Gastrocnemius medialis (tissue), 4 donors: ENCODE measurements around the gene EFCAB10.

Experiments used
- CTCF ChIP-seq, 5 experiments: fragments of 450-650 bp in 3 of 5; fragments of 200-600 bp in 2 of 5; sonication (generic) in 2 of 5; IDR thresholded peaks in 4 of 5; conservative IDR thresholded peaks in 1 of 5; 1 replicate in 4 of 5; 2 replicates in 1 of 5; pipeline ENCODE4 v1.5.1; 2016 to 2019; ENCODE audit warnings: antibody characterized with exemption in 5 of 5, mild to moderate bottlenecking in 3 of 5, moderate library complexity in 3 of 5
- POLR2A ChIP-seq, 2 donors: fragments of 450-650 bp; IDR thresholded peaks; one replicate each; pipeline ENCODE4 v1.6.1; 2017; ENCODE audit warnings: antibody characterized with exemption in 2 of 2, mild to moderate bottlenecking in 2 of 2, moderate library complexity in 2 of 2

DNA sequence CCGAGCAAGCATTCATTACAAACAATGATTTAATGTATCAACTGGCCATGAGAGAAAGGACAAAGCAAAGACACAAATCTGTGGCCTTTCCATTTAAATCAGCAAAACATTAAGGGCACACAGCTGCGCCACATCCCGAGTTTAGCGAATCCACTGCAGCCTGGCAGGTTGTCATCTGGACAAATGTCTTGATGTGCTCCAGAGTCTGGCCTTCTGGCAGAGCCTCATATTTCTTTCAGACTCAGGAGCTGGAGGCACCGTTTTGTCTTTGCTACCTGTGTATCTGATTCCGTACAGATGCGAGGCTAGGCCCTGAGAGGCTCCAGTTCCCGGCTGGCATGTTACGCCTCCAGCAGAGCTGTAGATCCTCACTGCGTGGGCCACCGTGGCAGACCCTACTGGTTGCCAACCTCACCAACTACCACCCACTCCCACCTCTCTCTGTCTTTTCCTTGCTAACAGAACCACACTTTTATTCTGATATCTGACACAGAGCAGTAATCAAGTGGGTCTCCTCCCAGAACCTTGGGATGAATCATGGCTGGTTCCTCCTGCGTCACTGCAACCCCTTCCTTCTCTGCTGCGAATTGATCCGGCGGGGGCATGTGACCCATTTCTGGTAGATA is 40.9 kb upstream of the EFCAB10 start:
- TF ChIP-seq CTCF (IDR thresholded peaks at IDR 0.05 in 4 of 5, conservative IDR thresholded peaks at IDR 0.05 in 1 of 5): no peak
- TF ChIP-seq POLR2A (IDR thresholded peaks at IDR 0.05): no peak
